HepG2 (cell line): ENCODE data around the gene PRR36. TPM values are rescaled to one million over a fixed set of nuclear protein-coding genes. Genes with fewer than 3 reads are reported as not detected.

Experiments used
- ATAC-seq: fragments of 200-7000 bp; cut with Tn5 transposase; 3 replicates; pipeline ENCODE4 v1.9.1; 2020; ENCODE audit warnings: mild to moderate bottlenecking, moderate library complexity
- BruUV-seq: library from RNA; stranded (reverse); fragments of 400-500 nt; replicated peaks from 2 replicates; lab custom pipeline; 2021; lab: Mats Ljungman, UMichigan
- CTCF ChIA-PET: fragments of 300-600 bp; formaldehyde crosslinking; extraction: SDS; loops from one replicate; lab custom pipeline; 2021; ENCODE audit warnings: low total read pairs, inconsistent platforms, low intra/inter-chr PET ratio; lab: Yijun Ruan, JAX
- POLR2A ChIA-PET: fragments of 350-600 bp; sonication (Branson Sonifier 250); formaldehyde crosslinking; loops from one replicate; lab custom pipeline; 2020; ENCODE audit warnings: antibody characterized with exemption, inconsistent platforms; lab: Yijun Ruan, JAX
- DNase-seq: peaks from one replicate; pipeline ENCODE4 v3.0.0-alpha.2; 2015; ENCODE audit warnings: low spot score
- FAIRE-seq: peaks from 3 replicates; lab custom pipeline; 2011; peaks lifted over from hg19 to GRCh38; lab: Jason Lieb, UNC
- H2AFZ ChIP-seq: one replicate; pipeline ENCODE4 v1.6.1; 2011; ENCODE audit warnings: low read length, inconsistent platforms
- H3K27ac ChIP-seq: fragments of 300-600 bp; 3 replicates; pipeline ENCODE4 v1.8.0; 2011; ENCODE audit warnings: mixed run types, mild to moderate bottlenecking, mixed read lengths, low read length, inconsistent platforms; ENCODE audit not compliant: insufficient read depth; ENCODE audit errors: extremely low read length
- H3K27me3 ChIP-seq, 2 experiments: fragments of 200-600 bp in 1 of 2; 2 replicates in 1 of 2; 3 replicates in 1 of 2; pipeline versions ENCODE4 v1.6.0 to v1.8.0; 2011; ENCODE audit warnings: low read length in 2 of 2, mild to moderate bottlenecking in 2 of 2, moderate library complexity in 2 of 2, inconsistent platforms in 1 of 2; ENCODE audit not compliant: insufficient read depth in 2 of 2, control insufficient read depth in 1 of 2
- H3K36me3 ChIP-seq, 2 experiments: fragments of 200-600 bp in 1 of 2; replicated peaks in 1 of 2; 2 replicates in 1 of 2; 3 replicates in 1 of 2; pipeline versions ENCODE4 v1.5.1 to v1.8.0; 2011; ENCODE audit warnings: low read length in 2 of 2, inconsistent platforms in 1 of 2; ENCODE audit not compliant: insufficient read depth in 2 of 2, control insufficient read depth in 1 of 2
- H3K4me1 ChIP-seq: 2 replicates; pipeline ENCODE4 v1.5.1; 2012; ENCODE audit warnings: low read length, inconsistent platforms; ENCODE audit not compliant: insufficient read depth
- H3K4me2 ChIP-seq: 2 replicates; pipeline ENCODE4 v1.6.0; 2011; ENCODE audit warnings: low read depth, low read length, inconsistent platforms
- H3K4me3 ChIP-seq, 3 experiments: fragments of 200-600 bp in 1 of 3; sonication (generic), shearing (Covaris generic) in 1 of 3; replicated peaks in 1 of 3; 2 replicates each; pipeline ENCODE4 v1.5.1; 2011 to 2016; ENCODE audit warnings: low read length in 3 of 3, inconsistent platforms in 2 of 3, low read depth in 2 of 3, mild to moderate bottlenecking in 2 of 3, control low read depth in 1 of 3, mixed read lengths in 1 of 3; ENCODE audit not compliant: insufficient read depth in 1 of 3
- H3K79me2 ChIP-seq: one replicate; pipeline ENCODE4 v1.6.1; 2011; ENCODE audit warnings: low read length, inconsistent platforms; ENCODE audit not compliant: insufficient read depth
- H3K9ac ChIP-seq: 2 replicates; pipeline ENCODE4 v1.6.0; 2011; ENCODE audit warnings: mild to moderate bottlenecking, low read depth, low read length, inconsistent platforms; ENCODE audit not compliant: insufficient read depth
- H3K9me3 ChIP-seq: 2 replicates; pipeline ENCODE4 v1.5.1; 2012; ENCODE audit warnings: mild to moderate bottlenecking, low read length
- H4K20me1 ChIP-seq: 2 replicates; pipeline ENCODE4 v1.6.0; 2011; ENCODE audit warnings: inconsistent platforms, mild to moderate bottlenecking, low read length, moderate library complexity; ENCODE audit not compliant: insufficient read depth
- AGO2 ChIP-seq: fragments of 200-400 bp; formaldehyde crosslinking; optimal IDR thresholded peaks from 2 replicates; pipeline ENCODE3; 2017; ENCODE audit warnings: mild to moderate bottlenecking, low read depth, low read length, moderate library complexity
- BORCS8-MEF2B ChIP-seq: sonication (generic); formaldehyde crosslinking; IDR thresholded peaks from 2 replicates; pipeline ENCODE4 v1.8.0; 2022; ENCODE audit warnings: mild to moderate bottlenecking, missing genetic modification reagents
- ERF ChIP-seq: IDR thresholded peaks from 2 replicates; pipeline ENCODE4 v1.6.1; 2018; ENCODE audit warnings: missing biosample characterization, missing genetic modification reagents
- GLI4 ChIP-seq: sonication (generic); formaldehyde crosslinking; IDR thresholded peaks from 2 replicates; pipeline ENCODE4 v1.5.1; 2020; ENCODE audit warnings: missing genetic modification reagents, mild to moderate bottlenecking, moderate library complexity, borderline replicate concordance
- IKZF1 ChIP-seq: fragments of 450-650 bp; IDR thresholded peaks from 2 replicates; pipeline ENCODE4 v1.7.1; 2016
- NFYC ChIP-seq: IDR thresholded peaks from 2 replicates; pipeline ENCODE4 v1.6.1; 2016; ENCODE audit warnings: missing genetic modification reagents, missing compliant biosample characterization
- PRMT3 ChIP-seq: sonication (generic); formaldehyde crosslinking; IDR thresholded peaks from 2 replicates; pipeline ENCODE4 v1.8.1; 2022; ENCODE audit warnings: low read depth, mild to moderate bottlenecking, moderate library complexity, missing genetic modification reagents, borderline replicate concordance
- RFXANK ChIP-seq: IDR thresholded peaks from 2 replicates; pipeline ENCODE4 v1.6.1; 2016
- SIN3A ChIP-seq: IDR thresholded peaks from 2 replicates; pipeline ENCODE4 v1.6.1; 2011; ENCODE audit warnings: low read depth, mild to moderate bottlenecking, control low read depth, low read length, borderline replicate concordance
- SNRNP70 ChIP-seq: fragments of 200-400 bp; formaldehyde crosslinking; IDR thresholded peaks from 2 replicates; pipeline ENCODE4 v1.6.1; 2017; ENCODE audit warnings: mild to moderate bottlenecking, low read depth, low read length, moderate library complexity
- TGIF2 ChIP-seq: IDR thresholded peaks from 2 replicates; pipeline ENCODE4 v1.6.1; 2016; ENCODE audit warnings: control low read depth, missing compliant biosample characterization
- YEATS2 ChIP-seq: sonication (generic); formaldehyde crosslinking; IDR thresholded peaks from 2 replicates; pipeline ENCODE4 v1.4.0; 2020; ENCODE audit warnings: missing genetic modification reagents, borderline replicate concordance
- ZBTB14 ChIP-seq: sonication (generic); formaldehyde crosslinking; IDR thresholded peaks from 2 replicates; pipeline ENCODE4 v1.4.0; 2020; ENCODE audit warnings: missing genetic modification reagents
- ZFP36L2 ChIP-seq: sonication (generic); formaldehyde crosslinking; IDR thresholded peaks from 2 replicates; pipeline ENCODE4 v1.4.0; 2020; ENCODE audit warnings: missing genetic modification reagents
- ZNF337 ChIP-seq: sonication (generic); formaldehyde crosslinking; IDR thresholded peaks from 2 replicates; pipeline ENCODE4 v1.5.1; 2020; ENCODE audit warnings: missing genetic modification reagents, low read depth, mild to moderate bottlenecking, borderline replicate concordance
- ZNF44 ChIP-seq: sonication (generic); formaldehyde crosslinking; IDR thresholded peaks from 2 replicates; pipeline ENCODE4 v1.5.1; 2020; ENCODE audit warnings: mild to moderate bottlenecking, missing genetic modification reagents
- ZNF564 ChIP-seq: sonication (generic); formaldehyde crosslinking; IDR thresholded peaks from 2 replicates; pipeline ENCODE4 v1.8.1; 2023; ENCODE audit warnings: mild to moderate bottlenecking, missing genetic modification reagents
- ZNF878 ChIP-seq: sonication (generic); formaldehyde crosslinking; IDR thresholded peaks from 2 replicates; pipeline ENCODE4 v1.8.1; 2023; ENCODE audit warnings: mild to moderate bottlenecking, missing genetic modification reagents, moderate library complexity
- ZXDC ChIP-seq: sonication (generic); formaldehyde crosslinking; IDR thresholded peaks from 2 replicates; pipeline ENCODE4 v1.5.0; 2020; ENCODE audit warnings: mild to moderate bottlenecking, missing genetic modification reagents
- WGBS: methylation state at CpG from one replicate; pipeline ENCODE4 v1.1.6; 2017; ENCODE audit warnings: low lambda C conversion rate; 5-methylcytosine and 5-hydroxymethylcytosine counted together
- in situ Hi-C: cut with HindIII; loops from 2 replicates; pipeline ENCODE4 v1.10.0; 2017; ENCODE audit warnings: low pct_unique_long_range_greater_than_20kb; ENCODE audit not compliant: extremely low pct_ligation_motif_present
- intact Hi-C: fragments of 100-400 bp; cut with micrococcal nuclease; formaldehyde crosslinking; loops from one replicate; pipeline ENCODE4 v1.10.0; 2022; ENCODE audit not compliant: unreplicated experiment
- polyA plus RNA-seq, 8 experiments: library from polyadenylated mRNA; depleted of rRNA in 3 of 8; stranded (reverse) in 7 of 8; unstranded in 1 of 8; fragments of >200 nt; fragmentation: Illumina TruSeq in 4 of 8; extraction: Trizol in 4 of 8; gene quantifications; 2 replicates each; pipeline versions ENCODE4 v1.2.1 to v1.2.3, GENCODE V29; 2011 to 2016; ENCODE audit warnings: low read depth in 4 of 8, missing spikeins in 1 of 8, mixed read lengths in 1 of 8; ENCODE audit not compliant: insufficient read depth in 1 of 8
- total RNA-seq, 5 experiments: library from RNA; depleted of rRNA; stranded (reverse); fragments of >200 nt; fragmentation: Illumina TruSeq; extraction: Trizol; gene quantifications; 2 replicates each; pipeline ENCODE4 v1.2.3, GENCODE V29; 2016; ENCODE audit warnings: low read depth in 1 of 5
- TF ChIP-seq, protein P1 (sequence below): sonication (generic); formaldehyde crosslinking; IDR thresholded peaks from 2 replicates; pipeline ENCODE4 v1.4.0; 2020; ENCODE audit warnings: missing genetic modification reagents

PRR36 gene
- total and polyA plus RNA-seq, 2 of the 13 experiments (the other 11 are each of a cell fraction or from before 2014, with no cell fraction given), result 0.07 to 0.17 TPM

DNA sequence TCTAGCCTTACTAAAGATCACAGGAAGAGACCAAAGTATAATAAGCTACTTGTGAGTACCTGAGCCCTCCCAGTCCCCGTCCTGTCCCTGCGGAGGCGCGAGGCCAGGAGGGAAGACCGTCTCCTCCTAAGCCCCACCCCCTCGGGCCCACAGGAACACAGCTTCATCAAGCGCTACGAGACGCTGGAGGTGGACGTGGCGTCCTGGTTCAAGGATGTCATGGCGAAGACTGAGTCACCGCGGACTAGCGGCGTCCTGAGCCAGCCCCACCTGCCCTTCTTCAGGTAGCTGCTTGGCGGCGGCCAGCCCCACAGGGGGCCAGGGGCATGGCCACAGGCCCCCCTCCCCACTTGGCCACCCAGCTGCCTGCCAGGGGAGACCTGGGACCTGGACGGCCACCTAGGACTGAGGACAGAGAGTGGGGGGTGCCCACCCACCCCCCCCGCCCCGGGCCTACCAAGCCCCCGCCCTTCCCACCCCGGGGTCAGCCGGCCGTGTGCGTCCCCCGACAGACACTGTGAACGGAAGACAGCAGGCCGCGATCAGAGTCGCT lies 38.0 kb upstream of the PRR36 start:
- ATAC-seq, result no peak
- Histone ChIP-seq H4K20me1 (peaks cover 3% of the 10 kb centered on the region; the same call in 1 of the 2 replicates), H3K4me2 (no peak overlapping the region), H3K27ac (no peak overlapping the region), H2AFZ (no peak overlapping the region), H3K9ac (no peak overlapping the region), H3K27me3 (no peaks in the 10 kb centered on the region), H3K9me3 (no peaks in the 10 kb centered on the region), H3K36me3 (peaks cover 4 to 20% of the 10 kb centered on the region in 2 experiments; a peak in 3 of 5 replicates), H3K79me2 (no peaks in the 10 kb centered on the region), H3K4me3 (no peak overlapping the region), H3K4me1 (peaks cover 16% of the 10 kb centered on the region)
- no peak for DNase-seq
- no peak for FAIRE-seq
- no TSS peak for BruUV-seq
- TF ChIP-seq ZFP36L2 (CRISPR knock-in tag), result no peak
- no peak for TF ChIP-seq ZNF44 (CRISPR knock-in tag)
- TF ChIP-seq ZNF564, result no peak
- TF ChIP-seq NFYC (CRISPR knock-in tag), result no peak
- no peak for TF ChIP-seq IKZF1
- no peak for TF ChIP-seq TGIF2 (CRISPR knock-in tag)
- no peak for TF ChIP-seq YEATS2 (CRISPR knock-in tag)
- TF ChIP-seq ZBTB14 (CRISPR knock-in tag), result no peak
- TF ChIP-seq BORCS8-MEF2B (CRISPR knock-in tag), result no peak
- no peak for TF ChIP-seq ERF
- no peak for TF ChIP-seq ZNF337 (CRISPR knock-in tag)
- no peak for TF ChIP-seq ZNF878 (CRISPR knock-in tag)
- TF ChIP-seq ZXDC, result no peak
- no peak for TF ChIP-seq SIN3A
- TF ChIP-seq, protein P1, sequence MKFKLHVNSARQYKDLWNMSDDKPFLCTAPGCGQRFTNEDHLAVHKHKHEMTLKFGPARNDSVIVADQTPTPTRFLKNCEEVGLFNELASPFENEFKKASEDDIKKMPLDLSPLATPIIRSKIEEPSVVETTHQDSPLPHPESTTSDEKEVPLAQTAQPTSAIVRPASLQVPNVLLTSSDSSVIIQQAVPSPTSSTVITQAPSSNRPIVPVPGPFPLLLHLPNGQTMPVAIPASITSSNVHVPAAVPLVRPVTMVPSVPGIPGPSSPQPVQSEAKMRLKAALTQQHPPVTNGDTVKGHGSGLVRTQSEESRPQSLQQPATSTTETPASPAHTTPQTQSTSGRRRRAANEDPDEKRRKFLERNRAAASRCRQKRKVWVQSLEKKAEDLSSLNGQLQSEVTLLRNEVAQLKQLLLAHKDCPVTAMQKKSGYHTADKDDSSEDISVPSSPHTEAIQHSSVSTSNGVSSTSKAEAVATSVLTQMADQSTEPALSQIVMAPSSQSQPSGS (CRISPR knock-in tag), result no peak
- no peak for TF ChIP-seq GLI4 (CRISPR knock-in tag)
- TF ChIP-seq PRMT3 (CRISPR knock-in tag), result no peak
- no peak for TF ChIP-seq RFXANK (CRISPR knock-in tag)
- no peak for TF ChIP-seq AGO2
- TF ChIP-seq SNRNP70, result no peak
- ChIA-PET POLR2A (interaction anchor here (1.9 to 2.6 kb wide), 2 partner anchors 8 to 9 kb away, joined by 6 to 8 read pairs; partner anchors contain the start of genes MAP2K7 and SNAPC2), CTCF (no interaction called here)
- 97% methylated on average over 11 of the region's 31 CpGs for WGBS
- in situ Hi-C loops (no loop called here), intact Hi-C loops (no loop called here)
